Endothelial cell of umbilical vein (primary cell): Measurements from ENCODE around the gene PLCD1.

ENCODE experiments used
- CTCF ChIP-seq, 2 donors: IDR thresholded peaks; 1 replicate in 1 of 2; 2 replicates in 1 of 2; pipeline ENCODE4 v1.5.1; 2011; ENCODE audit warnings: low read length in 2 of 2, mild to moderate bottlenecking in 2 of 2, moderate library complexity in 2 of 2, control low read depth in 1 of 2, inconsistent platforms in 1 of 2, low read depth in 1 of 2; ENCODE audit not compliant: insufficient read depth in 1 of 2; ENCODE audit errors: extremely low read depth in 1 of 2
- EZH2 ChIP-seq: IDR thresholded peaks from 2 replicates; pipeline ENCODE4 v1.6.1; 2012; ENCODE audit warnings: borderline replicate concordance, low read depth, mild to moderate bottlenecking, moderate library complexity, low read length, inconsistent platforms; ENCODE audit not compliant: severe bottlenecking
- FOS ChIP-seq: IDR thresholded peaks from 2 replicates; pipeline ENCODE4 v1.6.1; 2011; ENCODE audit warnings: mild to moderate bottlenecking, low read length, moderate library complexity, borderline replicate concordance; ENCODE audit not compliant: insufficient read depth
- JUN ChIP-seq: IDR thresholded peaks from 2 replicates; pipeline ENCODE4 v1.6.1; 2011; ENCODE audit warnings: borderline replicate concordance, low read depth; ENCODE audit not compliant: insufficient read length, insufficient read depth
- MAX ChIP-seq: IDR thresholded peaks from 2 replicates; pipeline ENCODE4 v1.6.1; 2011; ENCODE audit not compliant: insufficient read depth, insufficient read length
- MYC ChIP-seq: IDR thresholded peaks from one replicate; pipeline ENCODE4 v1.6.1; 2011; ENCODE audit warnings: mild to moderate bottlenecking, low read depth, low read length
- POLR2AphosphoS5 ChIP-seq: IDR thresholded peaks from 2 replicates; pipeline ENCODE4 v1.6.1; 2012; ENCODE audit warnings: low read depth, mild to moderate bottlenecking, control low read depth, low read length, moderate library complexity; ENCODE audit not compliant: insufficient read depth

GRCh38 chr3:38006031-38006430, 23.4 kb downstream of the PLCD1 start:
- TF ChIP-seq MYC: no peak
- no peak for TF ChIP-seq CTCF (IDR thresholded peaks at IDR 0.05; ENCODE audit: extremely low read depth in 1 of 2, insufficient read depth in 1 of 2, low read depth in 1 of 2, low read length in 2 of 2)
- TF ChIP-seq POLR2AphosphoS5: no peak
- TF ChIP-seq MAX: no peak
- no peak for TF ChIP-seq JUN
- TF ChIP-seq EZH2: no peak
- TF ChIP-seq FOS: no peak
